Activated B cell treated with CpG ODN at 0.5 μM for 24 hours (primary cell): ENCODE data around the gene USP22. TPM values are rescaled to one million over a fixed set of nuclear protein-coding genes. Genes with fewer than 3 reads are reported as not detected.

Experiments used
- ATAC-seq: fragments of 200-7000 bp; cut with Tn5 transposase; one replicate; pipeline ENCODE4 v1.10.0; 2021; ENCODE audit warnings: low read depth, mild to moderate bottlenecking, moderate library complexity
- CTCF ChIA-PET: fragments of 350-600 bp; sonication (Branson Sonifier 250); formaldehyde crosslinking; loops from one replicate; lab custom pipeline; 2021; ENCODE audit warnings: antibody characterized with exemption; lab: Charles Lee
- POLR2A ChIA-PET: fragments of 350-600 bp; sonication (Branson Sonifier 250); formaldehyde crosslinking; loops from one replicate; lab custom pipeline; 2021; ENCODE audit warnings: antibody characterized with exemption; lab: Charles Lee
- DNase-seq: peaks from one replicate; pipeline ENCODE4 v3.0.0; 2022
- H3K27ac Mint-ChIP-seq: one replicate; pipeline ENCODE4 v1.8.0; 2020; ENCODE audit warnings: mixed read lengths
- H3K27me3 Mint-ChIP-seq: one replicate; pipeline ENCODE4 v1.8.0; 2021; ENCODE audit warnings: mixed read lengths
- H3K36me3 Mint-ChIP-seq: one replicate; pipeline ENCODE4 v1.8.0; 2021; ENCODE audit warnings: low read depth, mixed read lengths
- H3K4me1 Mint-ChIP-seq: one replicate; pipeline ENCODE4 v1.8.0; 2021; ENCODE audit warnings: mixed read lengths
- H3K4me3 Mint-ChIP-seq: one replicate; pipeline ENCODE4 v1.8.0; 2020; ENCODE audit warnings: mild to moderate bottlenecking, mixed read lengths
- H3K9me3 Mint-ChIP-seq: one replicate; pipeline ENCODE4 v1.8.0; 2020; ENCODE audit warnings: mixed read lengths
- CTCF ChIP-seq: fragments of 200-600 bp; IDR thresholded peaks from one replicate; pipeline ENCODE4 v1.8.0; 2022; ENCODE audit warnings: antibody characterized with exemption, mild to moderate bottlenecking
- intact Hi-C: fragments of 100-400 bp; cut with micrococcal nuclease; formaldehyde crosslinking; loops from one replicate; pipeline ENCODE4 v1.15.1; 2024
- total RNA-seq: library from RNA; stranded (reverse); gene quantifications from 2 replicates; pipeline ENCODE4 v1.2.3, GENCODE V29; 2022

USP22 gene
- total RNA-seq, 1 donor from 2014 or later = 156 TPM

GRCh38 chr17:21001111-21001812 is 41.5 kb downstream of the USP22 start:
- DNase-seq = no peak
- Mint-ChIP-seq H3K27ac (no peak overlapping the region), H3K4me1 (no peaks in the 10 kb centered on the region), H3K4me3 (no peak overlapping the region), H3K36me3 (peaks cover 74% of the 10 kb centered on the region), H3K27me3 (no peaks in the 10 kb centered on the region), H3K9me3 (no peaks in the 10 kb centered on the region)
- intact Hi-C loops = no loop called here
- no peak for ATAC-seq
- ChIA-PET CTCF (interaction anchor here (1.2 kb wide), 1 partner anchor 8 kb away, joined by 4 read pairs; no protein-coding TSS in a partner anchor), POLR2A (interaction anchor here (1.0 kb wide), 1 partner anchor 9 kb away, joined by 5 read pairs; no protein-coding TSS in a partner anchor)
- no peak for TF ChIP-seq CTCF

- ChIA-PET CTCF (no interaction called here), POLR2A (no interaction called here)
- no peak for ATAC-seq
- Mint-ChIP-seq H3K4me3 (no peak overlapping the region), H3K4me1 (no peaks in the 10 kb centered on the region), H3K27me3 (no peaks in the 10 kb centered on the region), H3K27ac (no peak overlapping the region), H3K36me3 (peaks cover 61% of the 10 kb centered on the region), H3K9me3 (no peaks in the 10 kb centered on the region)
- no peak for DNase-seq
- TF ChIP-seq CTCF = no peak
- intact Hi-C loops = no loop called here
Measured at GRCh38 chr17:20999841-21000532, 42.8 kb downstream of the USP22 start.

- no peak overlapping the region for H3K4me3 Mint-ChIP-seq
- DNase-seq (no peak), ATAC-seq (no peak)
- H3K36me3 Mint-ChIP-seq = peaks cover 52% of the 10 kb centered on the region
- POLR2A ChIA-PET = no interaction called here
- intact Hi-C loops = no loop called here
- no peaks in the 10 kb centered on the region for H3K9me3 Mint-ChIP-seq
- CTCF ChIA-PET = no interaction called here
- TF ChIP-seq CTCF = no peak
- no peaks in the 10 kb centered on the region for H3K4me1 Mint-ChIP-seq
- no peaks in the 10 kb centered on the region for H3K27me3 Mint-ChIP-seq
- no peak overlapping the region for H3K27ac Mint-ChIP-seq
Measured at GRCh38 chr17:20999044-20999573, 43.7 kb downstream of the USP22 start.

GRCh38 chr17:20998571-20999043 is 44.2 kb downstream of the USP22 start:
- ATAC-seq (no peak), DNase-seq (no peak)
- no peak for TF ChIP-seq CTCF
- Mint-ChIP-seq H3K4me3 (no peak overlapping the region), H3K4me1 (no peaks in the 10 kb centered on the region), H3K27me3 (no peaks in the 10 kb centered on the region), H3K36me3 (peaks cover 48% of the 10 kb centered on the region), H3K9me3 (no peaks in the 10 kb centered on the region), H3K27ac (no peak overlapping the region)
- intact Hi-C loops = no loop called here
- ChIA-PET CTCF (no interaction called here), POLR2A (no interaction called here)
